KOPT-K1 (cell line): ENCODE data around the gene ZBTB47.

Experiments used
- H3K27ac ChIP-seq: fragments of 200-600 bp; sonication (generic); 2 replicates; pipeline ENCODE4 v1.5.1; 2016; ENCODE audit warnings: antibody characterized with exemption, mild to moderate bottlenecking, low read depth, low read length; ENCODE audit not compliant: poor library complexity, severe bottlenecking
- H3K36me3 ChIP-seq: fragments of 200-600 bp; sonication (generic); 2 replicates; pipeline ENCODE4 v1.5.1; 2017; ENCODE audit warnings: antibody characterized with exemption, mild to moderate bottlenecking, low read length, moderate library complexity; ENCODE audit not compliant: insufficient read depth
- H3K9me3 ChIP-seq: fragments of 200-600 bp; sonication (generic); 2 replicates; pipeline ENCODE4 v1.5.1; 2017; ENCODE audit warnings: antibody characterized with exemption, low read length, mild to moderate bottlenecking; ENCODE audit not compliant: insufficient read depth, poor library complexity, severe bottlenecking

The ZBTB47 gene

GRCh38 chr3:42640771-42641370, 12.6 kb upstream of the ZBTB47 start:
- Histone ChIP-seq H3K9me3 (no peaks in the 10 kb centered on the region), H3K27ac (no peak overlapping the region), H3K36me3 (peaks cover 99% of the 10 kb centered on the region)

GRCh38 chr3:42647821-42648459, 5.6 kb upstream of the ZBTB47 start:
- Histone ChIP-seq H3K9me3 (no peaks in the 10 kb centered on the region), H3K36me3 (peaks cover 71% of the 10 kb centered on the region), H3K27ac (no peak overlapping the region)

- Histone ChIP-seq H3K36me3 (peaks cover 61% of the 10 kb centered on the region), H3K27ac (no peak overlapping the region), H3K9me3 (no peaks in the 10 kb centered on the region)
These were observed 4.5 kb upstream of the ZBTB47 start for GRCh38 chr3:42649006-42649405.

- Histone ChIP-seq H3K36me3 (peaks cover 53% of the 10 kb centered on the region), H3K9me3 (no peaks in the 10 kb centered on the region), H3K27ac (no peak overlapping the region)
These were observed 3.7 kb upstream of the ZBTB47 start for GRCh38 chr3:42649783-42650182.

GRCh38 chr3:42651248-42652091, 2.0 kb upstream of the ZBTB47 start:
- Histone ChIP-seq H3K36me3 (peaks cover 36% of the 10 kb centered on the region), H3K9me3 (no peaks in the 10 kb centered on the region), H3K27ac (no peak overlapping the region)

- no peaks in the 10 kb centered on the region for H3K9me3 ChIP-seq
- H3K36me3 ChIP-seq, result peaks cover 28% of the 10 kb centered on the region
- H3K27ac ChIP-seq, result no peak overlapping the region
These were observed 1.3 kb upstream of the ZBTB47 start for GRCh38 chr3:42652251-42652610.

- Histone ChIP-seq H3K36me3 (peaks cover 23% of the 10 kb centered on the region), H3K27ac (no peak overlapping the region), H3K9me3 (no peaks in the 10 kb centered on the region)
These were observed 740 bp upstream of the ZBTB47 start for GRCh38 chr3:42652611-42653302.

- Histone ChIP-seq H3K9me3 (no peaks in the 10 kb centered on the region), H3K36me3 (peaks cover 18% of the 10 kb centered on the region), H3K27ac (no peak overlapping the region)
These were observed 266 bp upstream of the ZBTB47 start for GRCh38 chr3:42653303-42653559.

GRCh38 chr3:42654331-42655201, 1.1 kb downstream of the ZBTB47 start:
- Histone ChIP-seq H3K27ac (no peak overlapping the region), H3K36me3 (peaks cover 5% of the 10 kb centered on the region)

GRCh38 chr3:42655331-42655888, 1.9 kb downstream of the ZBTB47 start:
- Histone ChIP-seq H3K9me3 (no peaks in the 10 kb centered on the region), H3K27ac (no peak overlapping the region), H3K36me3 (no peaks in the 10 kb centered on the region)

More at GRCh38 chr3:42654331-42655201, 1.1 kb downstream of the ZBTB47 start:
- no peaks in the 10 kb centered on the region for H3K9me3 ChIP-seq

GRCh38 chr3:42655980-42656679, 2.6 kb downstream of the ZBTB47 start:
- H3K9me3 ChIP-seq, result no peaks in the 10 kb centered on the region
- H3K27ac ChIP-seq, result no peak overlapping the region
- H3K36me3 ChIP-seq, result no peaks in the 10 kb centered on the region

GRCh38 chr3:42656680-42657610, 3.4 kb downstream of the ZBTB47 start:
- H3K9me3 ChIP-seq, result no peaks in the 10 kb centered on the region
- H3K27ac ChIP-seq, result no peak overlapping the region
- H3K36me3 ChIP-seq, result no peaks in the 10 kb centered on the region

GRCh38 chr3:42657675-42658074, 4.2 kb downstream of the ZBTB47 start:
- no peaks in the 10 kb centered on the region for H3K36me3 ChIP-seq
- no peak overlapping the region for H3K27ac ChIP-seq
- H3K9me3 ChIP-seq, result no peaks in the 10 kb centered on the region
